Measurements from ENCODE around the gene AHRR. TPM values are rescaled to one million over a fixed set of nuclear protein-coding genes. Genes with fewer than 3 reads are reported as not detected.
A peak's percentile ranks its signal among the peaks of the same experiment; 100 is the strongest.
"Not testable (repeated sequence)": the region's sequence is repeated elsewhere in the genome, so short reads cannot be mapped to it uniquely, and the experiment has no call there.

Gene AHRR
- polyA plus RNA-seq, 4 donors, result 1.9 to 3.2 (median 2.6) TPM

- DNase-seq (ENCODE audit: low read depth in 4 of 4, low spot score in 2 of 4), result no peak
Observed at GRCh38 chr5:466661-467310, 145.3 kb downstream of the AHRR start.

- no peak for DNase-seq (ENCODE audit: low read depth in 4 of 4, low spot score in 2 of 4)
Observed at GRCh38 chr5:468401-468800, 146.9 kb downstream of the AHRR start.

GRCh38 chr5:469752-470483, 148.4 kb downstream of the AHRR start:
- no peak for DNase-seq (ENCODE audit: low read depth in 4 of 4, low spot score in 2 of 4)

- DNase-seq (ENCODE audit: low read depth in 4 of 4, low spot score in 2 of 4), result no peak
Observed at GRCh38 chr5:470961-471749, 149.6 kb downstream of the AHRR start.

GRCh38 chr5:471750-472058, 150.2 kb downstream of the AHRR start:
- DNase-seq (ENCODE audit: low read depth in 4 of 4, low spot score in 2 of 4), result no peak

GRCh38 chr5:472076-472655, 150.7 kb downstream of the AHRR start:
- no peak for DNase-seq (ENCODE audit: low read depth in 4 of 4, low spot score in 2 of 4)

- DNase-seq (ENCODE audit: low read depth in 4 of 4, low spot score in 2 of 4), result peak in 2 of 4 donors; percentile 47 to 63
Observed at GRCh38 chr5:472656-473550, 151.4 kb downstream of the AHRR start.

- no peak for DNase-seq (ENCODE audit: low read depth in 4 of 4, low spot score in 2 of 4)
Observed at GRCh38 chr5:473551-474192, 152.2 kb downstream of the AHRR start.

GRCh38 chr5:474232-474839, 152.8 kb downstream of the AHRR start:
- not testable (repeated sequence) for DNase-seq (ENCODE audit: low read depth in 4 of 4, low spot score in 2 of 4)

GRCh38 chr5:474840-475661, 153.5 kb downstream of the AHRR start:
- DNase-seq (ENCODE audit: low read depth in 4 of 4, low spot score in 2 of 4), result no peak

GRCh38 chr5:475704-476101, 154.2 kb downstream of the AHRR start:
- no peak for DNase-seq (ENCODE audit: low read depth in 4 of 4, low spot score in 2 of 4)

- no peak for DNase-seq (ENCODE audit: low read depth in 4 of 4, low spot score in 2 of 4)
Observed at GRCh38 chr5:476102-476813, 154.7 kb downstream of the AHRR start.

- DNase-seq (ENCODE audit: low read depth in 4 of 4, low spot score in 2 of 4), result no peak
Observed at GRCh38 chr5:476814-477175, 155.3 kb downstream of the AHRR start.

GRCh38 chr5:477247-477646, 155.7 kb downstream of the AHRR start:
- no peak for DNase-seq (ENCODE audit: low read depth in 4 of 4, low spot score in 2 of 4)

- DNase-seq (ENCODE audit: low read depth in 4 of 4, low spot score in 2 of 4), result no peak
Observed at GRCh38 chr5:477871-478270, 156.4 kb downstream of the AHRR start.

- no peak for DNase-seq (ENCODE audit: low read depth in 4 of 4, low spot score in 2 of 4)
Observed at GRCh38 chr5:478369-478981, 157.0 kb downstream of the AHRR start.

GRCh38 chr5:478982-479535, 157.5 kb downstream of the AHRR start:
- no peak for DNase-seq (ENCODE audit: low read depth in 4 of 4, low spot score in 2 of 4)

Data from left renal cortex interstitium (tissue), 4 donors.